Hepatocyte (in vitro differentiated cells): Measurements from ENCODE around the gene WTAP.
"Not testable (repeated sequence)": the region's sequence is repeated elsewhere in the genome, so short reads cannot be mapped to it uniquely, and the experiment has no call there.

Source experiments
- CTCF ChIP-seq: fragments of 200-600 bp; sonication (generic); IDR thresholded peaks from 2 replicates; pipeline ENCODE4 v1.5.1; 2016; ENCODE audit warnings: antibody characterized with exemption, mild to moderate bottlenecking; ENCODE audit not compliant: poor library complexity
- EZH2 ChIP-seq: fragments of 200-600 bp; sonication (generic); IDR thresholded peaks from 2 replicates; pipeline ENCODE4 v1.6.1; 2016; ENCODE audit warnings: antibody characterized with exemption, mild to moderate bottlenecking, borderline replicate concordance
- EZH2phosphoT487 ChIP-seq: fragments of 200-600 bp; sonication (generic); IDR thresholded peaks from one replicate; pipeline ENCODE4 v1.6.1; 2018; ENCODE audit warnings: antibody characterized with exemption, mild to moderate bottlenecking, low read depth, moderate library complexity; ENCODE audit not compliant: unreplicated experiment, severe bottlenecking

GRCh38 chr6:159710603-159711002, 16.7 kb upstream of the WTAP start:
- not testable (repeated sequence) for TF ChIP-seq CTCF, EZH2phosphoT487, EZH2
